Lung (tissue), 12 donors: Measurements from ENCODE around the gene CIT. TPM values are rescaled to one million over a fixed set of nuclear protein-coding genes. Genes with fewer than 3 reads are reported as not detected.

ENCODE experiments used
- ATAC-seq: fragments of 200-7000 bp; cut with Tn5 transposase; one replicate; pipeline ENCODE4 v1.9.1; 2020; ENCODE audit warnings: moderate number of reproducible peaks; ENCODE audit not compliant: insufficient read depth, low FRiP score
- DNase-seq, 3 donors: peaks; one replicate each; pipeline ENCODE4 v3.0.0-alpha.2; 2013 to 2017
- H3K27ac ChIP-seq, 2 donors: one replicate each; pipeline ENCODE4 v1.5.1; 2013; ENCODE audit warnings: mild to moderate bottlenecking in 2 of 2, moderate library complexity in 2 of 2, control low read depth in 1 of 2, inconsistent platforms in 1 of 2, low read depth in 1 of 2, low read length in 1 of 2
- H3K27me3 ChIP-seq, 3 donors: one replicate each; pipeline ENCODE4 v1.5.1; 2013; ENCODE audit warnings: low read length in 2 of 3; ENCODE audit not compliant: control insufficient read depth in 3 of 3, insufficient read depth in 3 of 3
- H3K36me3 ChIP-seq, 4 donors: one replicate each; pipeline ENCODE4 v1.5.1; 2013; ENCODE audit warnings: low read length in 4 of 4, mild to moderate bottlenecking in 1 of 4, moderate library complexity in 1 of 4; ENCODE audit not compliant: control insufficient read depth in 4 of 4, insufficient read depth in 4 of 4
- H3K4me1 ChIP-seq, 5 donors: one replicate each; pipeline ENCODE4 v1.5.1; 2013; ENCODE audit warnings: low read length in 5 of 5, mild to moderate bottlenecking in 2 of 5, moderate library complexity in 1 of 5; ENCODE audit not compliant: control insufficient read depth in 5 of 5, insufficient read depth in 5 of 5
- H3K4me3 ChIP-seq: one replicate; pipeline ENCODE4 v1.5.1; 2013; ENCODE audit warnings: mild to moderate bottlenecking, control low read depth, moderate library complexity
- H3K9ac ChIP-seq, 2 donors: one replicate each; pipeline ENCODE4 v1.5.1; 2013; ENCODE audit warnings: low read length in 2 of 2, control low read depth in 1 of 2; ENCODE audit not compliant: insufficient read depth in 1 of 2
- H3K9me3 ChIP-seq, 4 donors: one replicate each; pipeline ENCODE4 v1.5.1; 2013; ENCODE audit warnings: low read length in 3 of 4, mild to moderate bottlenecking in 1 of 4, moderate library complexity in 1 of 4; ENCODE audit not compliant: control insufficient read depth in 4 of 4, insufficient read depth in 3 of 4
- WGBS, 2 donors: extraction: QIAGEN DNeasy Blood & Tissue Kit; methylation state at CpG; one replicate each; pipeline ENCODE4 v1.1.7; 2013; 5-methylcytosine and 5-hydroxymethylcytosine counted together
- polyA plus RNA-seq, 2 donors: library from polyadenylated mRNA; stranded (reverse); fragments of 200-250 nt; gene quantifications; one replicate each; pipeline ENCODE4 v1.2.1, GENCODE V29; 2013
- total RNA-seq, 2 donors: library from RNA; depleted of rRNA in 1 of 2; stranded (reverse); fragments of >200 nt in 1 of 2; gene quantifications; one replicate each; pipeline ENCODE4 v1.2.1, GENCODE V29; 2014 to 2021
- TF ChIP-seq, protein P1 (sequence below): IDR thresholded peaks from 2 replicates; pipeline ENCODE4 v1.5.1; 2012; ENCODE audit warnings: mild to moderate bottlenecking; ENCODE audit errors: control extremely low read depth, extremely low read depth
- donor health status: control.
- donor health status: control.
- donor health status: Bipolar disorder and iron deficiency.
- donor health status: healthy.
- donor health status: DM: yes; HTN: yes; CAD: no.

CIT gene
- total and polyA plus RNA-seq, 4 donors = 5.0 to 29.3 (median 14.9) TPM

DNA sequence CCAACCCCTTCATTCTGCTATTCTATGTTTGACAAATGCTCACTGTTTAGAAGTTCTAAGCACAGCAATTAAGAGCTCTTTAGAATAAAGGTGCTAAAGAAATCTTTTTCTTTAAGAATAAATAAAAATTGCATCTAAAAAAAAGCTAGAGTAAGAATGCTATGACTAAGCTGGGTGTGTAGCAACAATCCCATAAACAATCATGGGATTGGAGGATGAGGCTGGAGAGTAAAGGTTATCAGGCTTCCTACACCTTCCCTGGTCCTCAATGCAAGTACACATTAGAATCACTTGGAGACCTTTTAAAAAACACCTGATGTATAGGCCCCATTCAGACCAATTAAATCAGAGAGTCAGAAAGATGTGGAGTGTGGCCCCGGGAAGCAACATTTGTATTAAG lies 88.3 kb downstream of the CIT start:
- Histone ChIP-seq H3K9ac (no peak overlapping the region), H3K4me3 (no peak overlapping the region), H3K27me3 (no peaks in the 10 kb centered on the region), H3K9me3 (peaks cover 0 to 2% (median 0%) of the 10 kb centered on the region in 4 donors), H3K4me1 (no peaks in the 10 kb centered on the region), H3K27ac (no peak overlapping the region), H3K36me3 (peaks cover 0 to 6% (median 1%) of the 10 kb centered on the region in 4 donors)
- TF ChIP-seq, protein P1, sequence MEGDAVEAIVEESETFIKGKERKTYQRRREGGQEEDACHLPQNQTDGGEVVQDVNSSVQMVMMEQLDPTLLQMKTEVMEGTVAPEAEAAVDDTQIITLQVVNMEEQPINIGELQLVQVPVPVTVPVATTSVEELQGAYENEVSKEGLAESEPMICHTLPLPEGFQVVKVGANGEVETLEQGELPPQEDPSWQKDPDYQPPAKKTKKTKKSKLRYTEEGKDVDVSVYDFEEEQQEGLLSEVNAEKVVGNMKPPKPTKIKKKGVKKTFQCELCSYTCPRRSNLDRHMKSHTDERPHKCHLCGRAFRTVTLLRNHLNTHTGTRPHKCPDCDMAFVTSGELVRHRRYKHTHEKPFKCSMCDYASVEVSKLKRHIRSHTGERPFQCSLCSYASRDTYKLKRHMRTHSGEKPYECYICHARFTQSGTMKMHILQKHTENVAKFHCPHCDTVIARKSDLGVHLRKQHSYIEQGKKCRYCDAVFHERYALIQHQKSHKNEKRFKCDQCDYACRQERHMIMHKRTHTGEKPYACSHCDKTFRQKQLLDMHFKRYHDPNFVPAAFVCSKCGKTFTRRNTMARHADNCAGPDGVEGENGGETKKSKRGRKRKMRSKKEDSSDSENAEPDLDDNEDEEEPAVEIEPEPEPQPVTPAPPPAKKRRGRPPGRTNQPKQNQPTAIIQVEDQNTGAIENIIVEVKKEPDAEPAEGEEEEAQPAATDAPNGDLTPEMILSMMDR = no peak
- ATAC-seq (no peak), DNase-seq (no peak)
- WGBS, 2 donors = 94 to 100% methylated on average over 1 of the region's 1 CpG

GRCh38 chr12:119786539-119786938 lies 90.6 kb downstream of the CIT start:
- TF ChIP-seq, protein P1 = no peak
- DNase-seq = no peak

DNA sequence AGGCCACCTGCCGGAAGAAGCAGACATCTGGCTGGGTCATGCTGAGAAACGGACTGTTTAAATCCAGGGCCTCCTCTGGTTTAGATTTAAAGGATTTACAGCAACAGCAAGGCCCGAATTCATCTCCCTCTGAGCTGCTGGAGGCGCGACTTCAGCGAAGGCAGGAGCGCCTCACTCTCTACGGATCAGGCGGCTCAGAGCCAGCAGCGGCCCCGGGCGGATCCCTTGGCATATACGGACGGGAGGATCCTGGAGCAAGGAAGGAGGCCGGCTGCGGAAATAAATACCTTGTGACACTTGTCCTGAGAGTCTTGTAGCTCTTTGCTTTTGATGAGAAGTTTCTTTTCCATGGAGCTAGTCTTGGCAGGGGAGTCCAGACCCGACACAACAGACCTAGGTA lies 92.4 kb downstream of the CIT start:
- 98% methylated on average over 17 of the region's 17 CpGs for WGBS, 2 donors

More at GRCh38 chr12:119786539-119786938, 90.6 kb downstream of the CIT start:
- no peak for ATAC-seq
- Histone ChIP-seq H3K9me3 (peaks cover 0 to 2% (median 0%) of the 10 kb centered on the region in 4 donors), H3K27ac (no peak overlapping the region), H3K27me3 (no peaks in the 10 kb centered on the region), H3K9ac (no peak overlapping the region), H3K4me3 (no peak overlapping the region), H3K36me3 (peaks cover 0 to 9% (median 3%) of the 10 kb centered on the region in 4 donors), H3K4me1 (peaks cover 0 to 7% (median 0%) of the 10 kb centered on the region in 5 donors)
- WGBS, 2 donors = 96 to 97% methylated on average over 4 of the region's 4 CpGs

More for the DNA sequence above, 92.4 kb downstream of the CIT start:
- no peak overlapping the region for H3K27ac ChIP-seq
- no peak for ATAC-seq
- TF ChIP-seq, protein P1 = no peak
- H3K9me3 ChIP-seq = peaks cover 0 to 2% (median 0%) of the 10 kb centered on the region in 4 donors
- DNase-seq = no peak
- H3K27me3 ChIP-seq = no peaks in the 10 kb centered on the region
- H3K9ac ChIP-seq = no peak overlapping the region
- no peak overlapping the region for H3K4me3 ChIP-seq
- H3K4me1 ChIP-seq = peaks cover 0 to 12% (median 1%) of the 10 kb centered on the region in 5 donors
- peaks cover 0 to 9% (median 3%) of the 10 kb centered on the region in 4 donors for H3K36me3 ChIP-seq
